Esophagus (tissue), 2 donors: ENCODE results near the gene ZFR2. TPM values are rescaled to one million over a fixed set of nuclear protein-coding genes. Genes with fewer than 3 reads are reported as not detected.
"Not testable (repeated sequence)": the region's sequence is repeated elsewhere in the genome, so short reads cannot be mapped to it uniquely, and the experiment has no call there.

Experiments
- H3K27ac ChIP-seq, 2 donors: one replicate each; pipeline ENCODE4 v1.5.1; 2013; ENCODE audit warnings: low read depth in 2 of 2, mild to moderate bottlenecking in 2 of 2, inconsistent platforms in 1 of 2, low read length in 1 of 2, moderate library complexity in 1 of 2
- H3K27me3 ChIP-seq, 2 donors: one replicate each; pipeline ENCODE4 v1.6.1; 2013; ENCODE audit warnings: low read length in 2 of 2, control low read depth in 1 of 2, mild to moderate bottlenecking in 1 of 2; ENCODE audit not compliant: insufficient read depth in 2 of 2, control insufficient read depth in 1 of 2
- H3K36me3 ChIP-seq, 2 donors: one replicate each; pipeline ENCODE4 v1.6.1; 2013; ENCODE audit warnings: low read length in 1 of 2; ENCODE audit not compliant: control insufficient read depth in 2 of 2, insufficient read depth in 2 of 2
- H3K4me1 ChIP-seq, 2 donors: one replicate each; pipeline ENCODE4 v1.6.1; 2013; ENCODE audit warnings: low read length in 1 of 2; ENCODE audit not compliant: control insufficient read depth in 2 of 2, insufficient read depth in 2 of 2
- H3K4me3 ChIP-seq, 2 donors: one replicate each; pipeline ENCODE4 v1.5.1; 2013; ENCODE audit warnings: low read length in 2 of 2, mild to moderate bottlenecking in 2 of 2, low read depth in 1 of 2, moderate library complexity in 1 of 2
- H3K9me3 ChIP-seq, 2 donors: one replicate each; pipeline ENCODE4 v1.6.1; 2013; ENCODE audit warnings: mild to moderate bottlenecking in 2 of 2, low read depth in 1 of 2, low read length in 1 of 2, moderate library complexity in 1 of 2; ENCODE audit not compliant: control insufficient read depth in 2 of 2, insufficient read depth in 1 of 2
- WGBS, 2 donors: extraction: QIAGEN DNeasy Blood & Tissue Kit; methylation state at CpG; one replicate each; pipeline ENCODE4 v1.1.7; 2013; 5-methylcytosine and 5-hydroxymethylcytosine counted together
- polyA plus RNA-seq, 2 donors: library from polyadenylated mRNA; stranded (reverse); fragments of 200-250 nt; gene quantifications; one replicate each; pipeline ENCODE4 v1.2.3, GENCODE V29; 2013
- donor health status: healthy with polysubstance abuse.
- donor health status: Bipolar disorder and iron deficiency.

Gene ZFR2
- polyA plus RNA-seq, 2 donors = 0.02 TPM; not detected in 1

DNA sequence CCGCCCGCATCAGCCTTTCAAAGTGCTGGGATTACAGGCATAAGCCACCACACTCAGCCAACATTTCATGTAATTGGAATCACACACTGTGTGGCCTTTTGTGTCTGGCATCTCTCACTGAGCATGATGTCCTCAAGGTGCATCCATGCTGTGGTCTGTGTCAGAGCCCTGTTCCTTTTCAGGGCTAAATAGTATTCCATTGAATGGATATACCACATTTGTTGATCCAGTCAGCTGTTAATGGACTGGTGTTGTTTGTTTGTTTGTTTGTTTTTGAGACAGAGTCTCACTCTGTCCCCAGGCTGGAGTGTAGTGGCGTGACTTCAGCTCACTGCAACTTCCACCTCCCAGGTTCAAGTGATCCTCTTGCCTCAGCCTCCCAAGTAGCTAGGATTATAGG is 29.6 kb upstream of the ZFR2 start:
- Histone ChIP-seq H3K27ac (no peak overlapping the region), H3K36me3 (no peaks in the 10 kb centered on the region), H3K27me3 (no peaks in the 10 kb centered on the region), H3K4me3 (no peak overlapping the region), H3K4me1 (no peaks in the 10 kb centered on the region), H3K9me3 (peaks cover 3 to 4% of the 10 kb centered on the region in 2 donors)
- 93 to 94% methylated on average over 3 of the region's 3 CpGs for WGBS, 2 donors

DNA sequence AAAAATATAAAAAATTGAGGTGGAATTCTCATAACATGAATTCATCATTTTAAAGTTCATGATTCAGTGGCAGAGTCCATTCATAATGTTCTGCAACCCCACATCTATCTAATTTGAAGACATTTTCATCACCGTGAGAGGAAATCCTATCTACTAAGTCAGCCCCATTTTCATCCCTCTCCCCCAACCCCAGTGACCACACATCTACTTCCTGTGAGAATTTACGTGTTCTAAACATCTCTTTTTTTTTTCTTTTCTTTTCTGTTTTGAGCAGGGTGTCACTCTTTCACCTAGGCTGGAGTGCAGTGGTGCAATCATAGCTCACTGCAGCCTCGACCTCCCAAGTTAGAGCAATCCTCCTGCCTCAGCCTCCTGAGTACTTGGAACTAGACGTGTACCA is 29.1 kb upstream of the ZFR2 start:
- WGBS, 2 donors = 70 to 75% methylated on average over 4 of the region's 4 CpGs
- peaks cover 3 to 4% of the 10 kb centered on the region in 2 donors for H3K9me3 ChIP-seq
- no peak overlapping the region for H3K27ac ChIP-seq
- H3K27me3 ChIP-seq = no peaks in the 10 kb centered on the region
- no peaks in the 10 kb centered on the region for H3K4me1 ChIP-seq
- no peaks in the 10 kb centered on the region for H3K36me3 ChIP-seq
- H3K4me3 ChIP-seq = no peak overlapping the region

DNA sequence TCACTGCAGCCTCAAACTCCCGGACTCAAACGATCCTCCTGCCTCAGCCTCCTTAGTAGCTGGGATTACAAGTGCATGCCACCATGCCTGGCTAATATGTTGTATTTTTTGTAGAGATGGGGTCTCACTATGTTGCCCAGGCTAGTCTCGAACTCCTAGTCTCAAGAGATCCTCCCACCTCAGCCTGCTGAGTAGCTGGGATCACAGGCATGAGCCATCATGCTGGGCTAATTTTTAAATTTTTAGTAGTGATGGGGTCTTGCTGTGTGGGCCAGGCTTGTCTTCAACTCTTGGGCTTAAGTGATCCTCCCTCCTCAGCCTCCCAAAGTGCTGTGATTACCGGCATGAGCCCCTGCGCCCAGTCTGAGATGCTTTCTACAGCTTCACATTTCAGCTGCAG is 26.9 kb upstream of the ZFR2 start:
- H3K9me3 ChIP-seq = peaks cover 3 to 4% of the 10 kb centered on the region in 2 donors
- WGBS, 2 donors = 82 to 87% methylated on average over 5 of the region's 5 CpGs
- no peak overlapping the region for H3K4me3 ChIP-seq
- H3K27ac ChIP-seq = no peak overlapping the region
- H3K4me1 ChIP-seq = no peaks in the 10 kb centered on the region
- H3K27me3 ChIP-seq = no peaks in the 10 kb centered on the region
- no peaks in the 10 kb centered on the region for H3K36me3 ChIP-seq

DNA sequence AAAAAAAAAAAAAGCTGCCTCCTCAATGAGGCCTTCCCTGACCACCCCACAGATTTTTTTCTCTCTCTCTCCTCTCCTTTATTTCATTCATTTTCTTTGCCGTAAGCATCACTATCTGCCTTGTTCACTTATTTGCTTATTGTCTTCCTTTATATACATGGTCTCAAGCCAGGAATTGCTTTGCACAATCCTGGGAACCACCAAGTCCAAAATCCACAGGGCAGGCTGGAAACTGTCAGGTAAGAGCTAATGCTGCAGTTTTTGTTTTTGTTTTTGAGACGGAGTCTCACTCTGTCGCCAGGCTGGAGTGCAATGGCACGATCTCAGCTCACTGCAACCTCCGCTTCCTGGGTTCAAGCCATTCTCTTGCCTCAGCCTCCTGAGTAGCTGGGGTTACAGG is 26.1 kb upstream of the ZFR2 start:
- H3K36me3 ChIP-seq, H3K27me3 ChIP-seq, H3K4me1 ChIP-seq, H3K9me3 ChIP-seq, H3K4me3 ChIP-seq, H3K27ac ChIP-seq: not testable (repeated sequence)
- 72 to 77% methylated on average over 5 of the region's 5 CpGs for WGBS, 2 donors

DNA sequence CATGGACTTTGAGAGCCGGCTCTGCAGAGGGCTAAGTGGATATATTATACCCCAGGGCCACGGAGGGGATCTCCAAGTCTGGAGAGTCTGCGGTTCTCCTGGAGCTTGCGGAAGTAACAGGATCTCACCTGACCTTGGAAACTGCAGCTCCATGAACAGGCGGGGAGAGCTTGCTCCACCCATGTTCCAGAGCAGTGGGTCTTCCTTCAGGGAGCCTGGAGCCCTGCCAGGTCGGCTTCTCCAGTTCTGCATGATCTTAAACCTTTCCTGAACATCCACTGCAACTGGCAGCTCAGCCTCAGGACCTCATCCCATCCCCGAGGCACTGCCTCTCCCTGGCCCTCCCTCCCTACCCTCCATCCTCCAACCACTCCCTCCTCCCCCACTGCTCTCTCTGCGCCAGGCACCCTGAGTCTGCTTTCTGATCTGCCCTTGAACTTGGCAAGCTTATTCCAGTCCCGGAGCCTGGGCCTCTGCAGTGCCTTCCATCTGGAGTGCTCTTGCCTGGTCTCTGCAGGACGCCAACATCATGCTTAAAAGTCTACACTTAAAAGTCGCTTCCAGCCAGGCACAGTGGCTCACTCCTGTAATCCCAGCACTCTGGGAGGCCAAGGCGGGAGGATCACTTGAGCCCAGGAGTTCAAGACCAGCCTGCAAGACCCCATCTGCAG is 24.8 kb upstream of the ZFR2 start:
- Histone ChIP-seq H3K4me1 (no peaks in the 10 kb centered on the region), H3K27me3 (no peaks in the 10 kb centered on the region), H3K27ac (no peak overlapping the region), H3K36me3 (no peaks in the 10 kb centered on the region), H3K9me3 (peaks cover 3 to 4% of the 10 kb centered on the region in 2 donors), H3K4me3 (no peak overlapping the region)
- WGBS, 2 donors = 57 to 59% methylated on average over 12 of the region's 12 CpGs

DNA sequence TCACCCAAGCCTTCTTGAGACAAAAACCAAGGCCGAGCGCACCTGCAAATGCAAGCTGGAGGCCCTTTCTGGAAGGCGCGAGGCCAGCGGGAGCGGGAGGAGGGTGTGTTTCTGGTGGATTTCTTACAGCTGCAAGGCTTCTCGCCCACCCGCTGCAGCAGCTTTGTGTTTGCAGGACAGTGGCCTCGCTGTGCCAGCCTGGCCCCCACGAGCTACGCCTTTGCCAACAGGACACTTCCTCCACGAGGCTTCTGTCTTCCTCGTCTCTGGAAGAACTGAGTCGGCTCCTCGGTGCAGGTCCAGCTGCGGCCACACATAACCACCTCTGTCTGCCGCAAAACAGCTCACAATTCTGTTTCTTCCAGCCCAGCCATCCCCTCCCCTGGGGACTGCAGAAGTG is 21.8 kb upstream of the ZFR2 start:
- Histone ChIP-seq H3K27ac (no peak overlapping the region), H3K27me3 (no peaks in the 10 kb centered on the region), H3K4me3 (no peak overlapping the region), H3K4me1 (no peaks in the 10 kb centered on the region), H3K9me3 (no peaks in the 10 kb centered on the region), H3K36me3 (no peaks in the 10 kb centered on the region)
- 74 to 80% methylated on average over 17 of the region's 17 CpGs for WGBS, 2 donors

DNA sequence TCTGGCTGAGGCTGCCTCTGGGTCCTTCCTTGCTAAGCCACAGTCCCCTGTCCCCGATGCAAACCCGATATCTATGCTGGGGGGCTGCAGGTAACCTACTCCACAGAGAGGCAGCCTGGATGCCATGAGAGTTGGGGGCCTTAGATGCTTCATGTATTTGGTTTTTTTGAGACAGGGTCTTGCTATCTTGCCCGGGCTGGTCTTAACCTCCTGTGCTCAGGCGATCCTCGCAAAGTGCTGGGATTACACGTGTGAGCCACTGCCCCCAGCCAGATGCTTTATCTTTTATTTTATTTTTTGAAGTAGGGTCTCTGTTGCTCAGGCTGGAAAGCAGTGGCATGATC is 13.2 kb upstream of the ZFR2 start:
- H3K4me3 ChIP-seq = no peak overlapping the region
- H3K27me3 ChIP-seq = peaks cover 0 to 9% of the 10 kb centered on the region in 2 donors
- H3K4me1 ChIP-seq = no peaks in the 10 kb centered on the region
- WGBS, 2 donors = 26 to 29% methylated on average over 6 of the region's 6 CpGs
- H3K9me3 ChIP-seq = no peaks in the 10 kb centered on the region
- no peaks in the 10 kb centered on the region for H3K36me3 ChIP-seq
- H3K27ac ChIP-seq = no peak overlapping the region

DNA sequence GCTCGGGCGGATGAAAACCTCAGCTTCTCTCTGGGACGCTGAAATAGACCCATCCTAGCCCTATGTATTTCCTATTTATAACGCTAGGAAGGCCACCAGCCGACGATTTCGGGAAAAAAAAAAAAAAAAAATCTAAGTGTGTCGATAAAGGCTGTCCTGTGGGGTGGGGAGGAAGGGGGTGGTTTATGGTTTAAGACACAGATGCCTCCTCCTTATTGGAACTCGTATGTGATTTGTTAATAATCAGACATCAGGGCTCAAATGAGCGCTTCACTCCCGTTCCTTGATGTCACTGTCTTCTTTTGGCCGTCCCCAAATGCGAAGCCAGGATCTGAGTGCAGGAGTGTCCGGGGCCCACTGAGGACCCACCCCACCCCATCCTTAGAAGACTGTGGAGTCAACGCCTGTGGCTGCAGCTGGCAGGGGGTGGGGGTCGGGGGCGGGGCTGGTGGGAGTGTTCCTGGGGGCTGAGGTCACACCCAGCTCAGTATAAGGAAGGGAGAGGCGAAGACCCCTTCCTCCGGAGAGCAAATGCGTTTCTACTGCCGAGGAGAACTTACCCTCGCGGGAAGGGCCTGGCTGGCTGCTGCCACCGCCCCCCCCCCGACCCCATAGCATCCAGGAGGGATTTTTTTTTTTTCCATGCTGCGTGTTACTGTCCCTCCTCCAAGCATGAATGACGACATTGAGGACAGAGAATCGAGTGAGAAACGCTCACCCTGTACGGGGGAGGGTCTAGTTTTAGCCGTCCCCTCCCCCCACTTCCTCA is 12.6 kb upstream of the ZFR2 start:
- WGBS, 2 donors = 3 to 4% methylated on average over 29 to 31 of the region's 31 CpGs
- H3K9me3 ChIP-seq = no peaks in the 10 kb centered on the region
- H3K36me3 ChIP-seq = no peaks in the 10 kb centered on the region
- no peak overlapping the region for H3K4me3 ChIP-seq
- H3K4me1 ChIP-seq = no peaks in the 10 kb centered on the region
- H3K27ac ChIP-seq = no peak overlapping the region
- H3K27me3 ChIP-seq = peaks cover 0 to 9% of the 10 kb centered on the region in 2 donors

DNA sequence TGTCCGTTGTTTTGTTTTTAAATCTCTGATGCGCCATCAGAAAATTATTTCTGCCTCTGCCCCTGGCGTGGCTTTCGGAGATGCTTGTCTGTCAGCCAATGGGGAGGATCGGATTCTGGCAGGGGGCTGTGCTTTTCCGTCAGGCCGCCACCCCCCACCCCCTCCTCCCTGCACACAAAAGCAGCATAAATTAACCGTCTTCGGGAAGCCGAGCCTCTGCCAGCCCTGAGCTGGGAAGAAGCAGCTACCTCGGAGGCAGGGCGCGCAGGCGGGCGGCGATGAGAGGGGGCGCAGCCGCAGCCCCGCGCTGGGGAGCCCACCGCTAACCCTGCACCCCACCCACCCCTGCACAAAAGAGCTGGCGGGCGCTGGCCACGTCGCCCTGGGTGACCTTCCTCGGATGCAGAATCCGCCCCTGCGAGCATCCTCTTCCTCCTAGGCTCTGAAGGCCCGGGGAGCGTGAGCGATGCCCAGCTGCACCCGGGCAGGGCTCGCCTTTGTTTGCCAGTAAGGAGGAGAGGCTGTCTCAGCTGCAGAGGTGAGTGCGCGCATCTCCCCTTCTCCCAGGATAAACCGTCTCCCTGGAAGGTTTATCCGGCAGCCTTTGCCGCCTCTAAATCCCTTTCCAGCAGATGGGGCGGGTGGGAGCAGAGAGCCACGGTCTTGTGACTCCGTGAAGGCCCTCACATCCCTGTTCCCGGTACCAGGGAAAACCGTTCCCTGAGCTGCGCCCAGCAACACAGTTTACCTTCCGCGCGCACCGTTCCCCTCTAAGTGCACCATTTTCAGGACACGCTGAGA is 11.8 kb upstream of the ZFR2 start, which contains the start of gene ATCAY:
Gene ATCAY (plus strand): TSS at position 215 of the 801 bp plus-strand sequence. CDS start 5,083 bp downstream, outside the sequence.
- WGBS, 2 donors = 4% methylated on average over 48 to 49 of the region's 49 CpGs
- H3K4me1 ChIP-seq = no peaks in the 10 kb centered on the region
- H3K27ac ChIP-seq = no peak within 1 kb of the TSS
- no peaks in the 10 kb centered on the region for H3K36me3 ChIP-seq
- peaks cover 0 to 9% of the 10 kb centered on the region in 2 donors for H3K27me3 ChIP-seq
- H3K4me3 ChIP-seq = no peak within 1 kb of the TSS
- H3K9me3 ChIP-seq = no peaks in the 10 kb centered on the region
